Kidney (tissue), 13 donors: ENCODE results near the gene TARP.

ENCODE experiments used
- DNase-seq, 5 donors: peaks; one replicate each; pipeline ENCODE4 v3.0.0-alpha.2; 2013 to 2020
- FAIRE-seq: peaks from 2 replicates; lab custom pipeline; 2012; peaks lifted over from hg19 to GRCh38; lab: Jason Lieb, UNC
- H3K27ac ChIP-seq, 2 donors: one replicate each; pipeline ENCODE4 v1.7.0; 2013; ENCODE audit warnings: low read depth in 2 of 2, low read length in 2 of 2, inconsistent platforms in 1 of 2
- H3K27me3 ChIP-seq: one replicate; pipeline ENCODE4 v1.7.1; 2013; ENCODE audit warnings: low read length, inconsistent platforms; ENCODE audit not compliant: control insufficient read depth, insufficient read depth
- H3K36me3 ChIP-seq, 3 donors: one replicate each; pipeline versions ENCODE4 v1.7.0 to v1.7.1; 2013; ENCODE audit warnings: low read length in 3 of 3, control low read depth in 1 of 3, inconsistent platforms in 1 of 3; ENCODE audit not compliant: insufficient read depth in 3 of 3, control insufficient read depth in 2 of 3
- H3K4me1 ChIP-seq, 3 donors: one replicate each; pipeline versions ENCODE4 v1.7.0 to v1.7.1; 2013; ENCODE audit warnings: low read length in 3 of 3, inconsistent platforms in 1 of 3, low read depth in 1 of 3; ENCODE audit not compliant: control insufficient read depth in 2 of 3, insufficient read depth in 2 of 3
- H3K4me3 ChIP-seq, 3 donors: one replicate each; pipeline versions ENCODE4 v1.7.0 to v1.8.1; 2013; ENCODE audit warnings: low read length in 3 of 3, control low read depth in 1 of 3, inconsistent platforms in 1 of 3
- H3K9ac ChIP-seq, 3 donors: one replicate each; pipeline versions ENCODE4 v1.7.0 to v1.7.1; 2013; ENCODE audit warnings: low read length in 3 of 3, control low read depth in 1 of 3, inconsistent platforms in 1 of 3
- H3K9me3 ChIP-seq, 3 donors: one replicate each; pipeline versions ENCODE4 v1.7.0 to v1.7.1; 2013; ENCODE audit warnings: low read length in 3 of 3, control low read depth in 1 of 3, inconsistent platforms in 1 of 3; ENCODE audit not compliant: control insufficient read depth in 2 of 3, insufficient read depth in 1 of 3
- intact Hi-C: fragments of 100-400 bp; cut with DNase I; formaldehyde crosslinking; loops from one replicate; pipeline ENCODE4 v1.11.1; 2022
- TF ChIP-seq, protein P1 (sequence below): IDR thresholded peaks from 3 replicates; pipeline ENCODE4 v1.5.1; 2012; ENCODE audit warnings: mild to moderate bottlenecking, moderate library complexity, borderline replicate concordance; ENCODE audit not compliant: insufficient read depth; ENCODE audit errors: extremely low read depth
- donor health status: control.
- donor health status: control.
- donor health status: control.
- donor health status: control.
- donor health status: control.
- donor health status: DM: yes; HTN: yes; CAD: no.
- donor health status: Normal renal cell carcinoma (clear cell type).

Gene TARP

DNA sequence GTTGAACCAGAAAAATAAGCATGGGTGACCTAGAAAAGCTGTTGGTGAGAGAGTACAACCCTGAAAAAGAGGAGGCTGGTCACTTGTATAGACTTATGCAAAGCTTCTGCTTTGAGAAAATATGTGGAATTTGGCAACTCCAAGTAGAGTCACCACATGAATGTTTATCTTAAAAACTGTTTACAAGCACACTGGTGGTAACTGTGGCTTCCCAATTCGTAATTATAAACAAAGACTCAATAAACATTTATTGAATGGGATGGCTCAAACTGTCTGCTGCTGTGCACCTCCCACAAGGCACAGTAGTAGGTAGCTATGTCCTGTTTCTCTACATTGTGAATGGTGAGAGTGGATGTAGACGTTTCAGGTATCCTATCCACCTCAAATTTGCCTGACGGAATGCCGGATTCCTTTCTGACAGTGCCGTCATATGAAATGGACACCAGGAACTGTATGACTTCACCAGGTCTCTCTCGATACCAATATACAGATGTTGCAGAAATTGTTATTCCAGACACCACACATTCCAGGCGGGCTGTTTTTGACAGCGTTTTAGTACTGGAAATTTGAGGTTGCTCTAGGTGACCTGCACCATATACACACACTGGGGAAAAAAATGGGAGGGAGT is 43.4 kb upstream of the TARP start:
- no peak overlapping the region for H3K4me3 ChIP-seq
- TF ChIP-seq, protein P1, sequence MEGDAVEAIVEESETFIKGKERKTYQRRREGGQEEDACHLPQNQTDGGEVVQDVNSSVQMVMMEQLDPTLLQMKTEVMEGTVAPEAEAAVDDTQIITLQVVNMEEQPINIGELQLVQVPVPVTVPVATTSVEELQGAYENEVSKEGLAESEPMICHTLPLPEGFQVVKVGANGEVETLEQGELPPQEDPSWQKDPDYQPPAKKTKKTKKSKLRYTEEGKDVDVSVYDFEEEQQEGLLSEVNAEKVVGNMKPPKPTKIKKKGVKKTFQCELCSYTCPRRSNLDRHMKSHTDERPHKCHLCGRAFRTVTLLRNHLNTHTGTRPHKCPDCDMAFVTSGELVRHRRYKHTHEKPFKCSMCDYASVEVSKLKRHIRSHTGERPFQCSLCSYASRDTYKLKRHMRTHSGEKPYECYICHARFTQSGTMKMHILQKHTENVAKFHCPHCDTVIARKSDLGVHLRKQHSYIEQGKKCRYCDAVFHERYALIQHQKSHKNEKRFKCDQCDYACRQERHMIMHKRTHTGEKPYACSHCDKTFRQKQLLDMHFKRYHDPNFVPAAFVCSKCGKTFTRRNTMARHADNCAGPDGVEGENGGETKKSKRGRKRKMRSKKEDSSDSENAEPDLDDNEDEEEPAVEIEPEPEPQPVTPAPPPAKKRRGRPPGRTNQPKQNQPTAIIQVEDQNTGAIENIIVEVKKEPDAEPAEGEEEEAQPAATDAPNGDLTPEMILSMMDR, result no peak
- no peak overlapping the region for H3K27ac ChIP-seq
- intact Hi-C loops, result no loop called here
- DNase-seq, result no peak
- FAIRE-seq, result no peak
- no peaks in the 10 kb centered on the region for H3K9me3 ChIP-seq
- H3K9ac ChIP-seq, result no peak overlapping the region
- H3K4me1 ChIP-seq, result peaks cover 0 to 4% (median 0%) of the 10 kb centered on the region in 3 donors
- no peaks in the 10 kb centered on the region for H3K27me3 ChIP-seq
- H3K36me3 ChIP-seq, result no peaks in the 10 kb centered on the region

DNA sequence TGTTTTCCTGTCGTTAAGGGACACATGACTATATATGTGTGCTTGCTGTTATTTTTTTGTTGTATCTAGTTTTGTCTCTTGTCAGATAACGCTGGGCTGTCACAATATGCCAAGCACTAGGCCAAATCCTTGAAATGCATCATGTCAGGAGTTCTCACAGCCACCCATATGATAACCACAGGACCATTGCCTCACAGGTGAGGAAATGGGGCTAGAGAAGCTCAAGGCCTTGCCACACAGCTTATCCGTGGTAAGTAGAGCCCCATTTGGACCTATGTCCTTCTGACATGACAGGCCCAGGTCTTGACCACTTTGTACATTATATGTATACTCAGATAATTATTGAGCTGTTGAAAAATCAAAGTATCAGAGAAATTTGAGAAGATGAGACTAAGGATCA is 42.0 kb upstream of the TARP start:
- H3K9ac ChIP-seq, result no peak overlapping the region
- no peak for DNase-seq
- no peak overlapping the region for H3K4me3 ChIP-seq
- H3K27ac ChIP-seq, result no peak overlapping the region
- peaks cover 0 to 6% (median 0%) of the 10 kb centered on the region in 3 donors for H3K4me1 ChIP-seq
- H3K9me3 ChIP-seq, result no peaks in the 10 kb centered on the region
- H3K27me3 ChIP-seq, result no peaks in the 10 kb centered on the region
- TF ChIP-seq, protein P1, result no peak
- FAIRE-seq, result no peak
- intact Hi-C loops, result no loop called here
- no peaks in the 10 kb centered on the region for H3K36me3 ChIP-seq

DNA sequence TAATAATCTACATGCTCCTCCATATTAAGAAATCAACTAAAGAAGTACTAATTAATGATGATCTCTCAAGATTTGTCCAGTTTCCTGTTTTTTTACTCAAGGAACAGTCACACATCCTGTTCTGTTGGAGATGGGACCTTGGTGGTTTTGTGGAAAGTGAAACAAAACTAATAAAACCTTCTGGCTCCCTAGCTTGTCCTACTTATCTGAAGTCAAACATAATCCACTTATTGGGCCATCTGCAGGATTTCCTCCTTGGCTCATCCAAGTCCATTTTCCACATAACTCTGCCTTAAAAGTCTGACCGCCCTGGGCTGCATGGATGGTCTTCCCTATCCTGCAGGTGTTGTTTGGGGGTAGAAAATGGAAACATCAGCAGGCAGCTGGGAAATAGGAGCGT is 39.4 kb upstream of the TARP start:
- no peaks in the 10 kb centered on the region for H3K36me3 ChIP-seq
- FAIRE-seq (no peak), DNase-seq (no peak)
- peaks cover 0 to 8% (median 0%) of the 10 kb centered on the region in 3 donors for H3K4me1 ChIP-seq
- H3K9me3 ChIP-seq, result no peaks in the 10 kb centered on the region
- TF ChIP-seq, protein P1, result no peak
- peak overlapping the region in 1 of 3 donors; percentile 18 for H3K4me3 ChIP-seq
- peak overlapping the region in 1 of 2 donors; percentile 65 for H3K27ac ChIP-seq
- intact Hi-C loops, result no loop called here
- H3K27me3 ChIP-seq, result no peaks in the 10 kb centered on the region
- no peak overlapping the region for H3K9ac ChIP-seq
